ENCODE data around the gene AKAP6.
"Not testable (repeated sequence)": the region's sequence is repeated elsewhere in the genome, so short reads cannot be mapped to it uniquely, and the experiment has no call there.

AKAP6 gene

GRCh38 chr14:32372154-32372553 lies 43.1 kb downstream of the AKAP6 start:
- no peaks in the 10 kb centered on the region for H3K4me1 Mint-ChIP-seq (ENCODE audit: low read depth)
- no peak overlapping the region for H3K4me3 Mint-ChIP-seq
- H3K27me3 Mint-ChIP-seq, result no peaks in the 10 kb centered on the region
- no peaks in the 10 kb centered on the region for H3K36me3 Mint-ChIP-seq (ENCODE audit: low read depth)
- H3K9me3 Mint-ChIP-seq, result no peaks in the 10 kb centered on the region
- intact Hi-C loops (cut with micrococcal nuclease), result no loop called here
- no peak overlapping the region for H3K27ac Mint-ChIP-seq

- H3K27me3 Mint-ChIP-seq; intact Hi-C loops (cut with micrococcal nuclease); H3K4me3 Mint-ChIP-seq; H3K4me1 Mint-ChIP-seq (ENCODE audit: low read depth); H3K9me3 Mint-ChIP-seq; H3K27ac Mint-ChIP-seq; H3K36me3 Mint-ChIP-seq (ENCODE audit: low read depth): not testable (repeated sequence)
Measured at GRCh38 chr14:32373174-32373573, 44.1 kb downstream of the AKAP6 start.

DNA sequence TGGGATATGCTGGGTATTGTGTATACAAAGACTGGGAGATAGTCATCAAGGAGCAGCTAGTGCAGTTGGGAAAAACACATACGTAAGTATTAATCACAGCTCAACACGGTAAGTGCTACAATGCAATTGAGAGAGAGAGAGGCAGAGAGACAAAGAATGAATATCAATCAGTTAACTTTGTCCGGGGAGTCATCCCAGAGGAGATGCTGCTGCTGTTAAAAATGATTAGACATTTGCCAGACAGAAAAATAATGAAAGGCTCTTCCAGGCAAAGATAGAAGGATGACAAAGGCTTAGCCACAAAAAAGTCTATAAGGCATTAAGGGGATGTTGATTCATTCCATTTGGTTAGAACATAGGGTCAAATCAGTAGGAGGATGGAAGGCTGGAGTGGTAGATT lies 45.1 kb downstream of the AKAP6 start:
- intact Hi-C loops (cut with micrococcal nuclease), result no loop called here
- Mint-ChIP-seq H3K36me3 (ENCODE audit: low read depth) (no peaks in the 10 kb centered on the region), H3K27ac (no peak overlapping the region), H3K27me3 (no peaks in the 10 kb centered on the region), H3K9me3 (peaks cover 1% of the 10 kb centered on the region), H3K4me3 (no peak overlapping the region), H3K4me1 (ENCODE audit: low read depth) (no peaks in the 10 kb centered on the region)

DNA sequence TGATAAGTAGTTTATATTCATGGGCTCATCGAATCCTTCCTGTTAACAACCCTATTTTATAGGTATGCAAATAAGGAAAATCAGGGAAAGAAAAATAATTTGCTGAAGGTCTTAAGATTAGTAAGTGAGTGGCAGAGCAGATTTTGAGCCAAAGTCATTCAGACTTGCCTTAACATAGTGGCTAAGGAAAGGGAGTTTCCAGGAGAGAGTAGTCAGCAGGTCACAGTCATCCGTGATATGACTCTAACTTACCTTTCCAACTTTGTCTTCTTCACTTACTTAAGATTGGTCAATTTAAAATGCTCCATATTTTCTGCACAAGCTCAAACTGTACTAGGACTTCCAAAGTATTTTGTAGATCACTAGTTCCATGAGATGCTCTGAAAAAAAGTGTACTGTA lies 46.6 kb downstream of the AKAP6 start:
- Mint-ChIP-seq H3K36me3 (ENCODE audit: low read depth) (no peaks in the 10 kb centered on the region), H3K27me3 (no peaks in the 10 kb centered on the region), H3K9me3 (peaks cover 8% of the 10 kb centered on the region), H3K4me3 (no peak overlapping the region), H3K27ac (no peak overlapping the region), H3K4me1 (ENCODE audit: low read depth) (no peaks in the 10 kb centered on the region)
- intact Hi-C loops (cut with micrococcal nuclease), result no loop called here

GRCh38 chr14:32377046-32377646 lies 48.0 kb downstream of the AKAP6 start:
- Mint-ChIP-seq H3K9me3 (peaks cover 8% of the 10 kb centered on the region), H3K4me1 (ENCODE audit: low read depth) (no peaks in the 10 kb centered on the region), H3K27ac (no peak overlapping the region)

DNA sequence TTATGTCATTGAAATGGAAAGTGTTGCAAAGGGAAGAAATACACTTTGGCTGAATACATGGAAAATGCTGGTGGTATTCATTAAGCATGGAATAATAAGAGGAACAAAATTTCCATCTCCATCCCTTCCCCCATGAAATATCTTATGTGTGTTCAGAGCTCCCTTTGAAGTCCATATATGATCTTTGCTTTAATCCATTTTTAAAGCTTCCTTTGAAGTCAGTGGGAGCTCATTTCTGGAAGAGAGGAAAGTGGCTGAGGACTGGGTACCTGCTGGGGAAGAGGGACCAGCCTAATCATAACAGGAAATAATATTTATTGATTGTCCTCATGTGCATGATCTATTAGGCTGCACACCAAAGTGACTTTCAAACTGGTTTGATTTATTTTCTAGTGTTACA lies 49.2 kb downstream of the AKAP6 start:
- Mint-ChIP-seq H3K9me3 (peaks cover 8% of the 10 kb centered on the region), H3K4me3 (no peak overlapping the region), H3K27ac (no peak overlapping the region), H3K4me1 (ENCODE audit: low read depth) (no peaks in the 10 kb centered on the region), H3K36me3 (ENCODE audit: low read depth) (no peaks in the 10 kb centered on the region), H3K27me3 (no peaks in the 10 kb centered on the region)
- intact Hi-C loops (cut with micrococcal nuclease), result no loop called here

More at GRCh38 chr14:32377046-32377646, 48.0 kb downstream of the AKAP6 start:
- Mint-ChIP-seq H3K36me3 (ENCODE audit: low read depth) (no peaks in the 10 kb centered on the region), H3K4me3 (no peak overlapping the region), H3K27me3 (no peaks in the 10 kb centered on the region)
- intact Hi-C loops (cut with micrococcal nuclease), result no loop called here

- Mint-ChIP-seq H3K4me1 (ENCODE audit: low read depth) (no peaks in the 10 kb centered on the region), H3K4me3 (no peak overlapping the region), H3K36me3 (ENCODE audit: low read depth) (no peaks in the 10 kb centered on the region), H3K9me3 (peaks cover 8% of the 10 kb centered on the region), H3K27me3 (no peaks in the 10 kb centered on the region), H3K27ac (no peak overlapping the region)
- intact Hi-C loops (cut with micrococcal nuclease), result no loop called here
Measured at GRCh38 chr14:32379447-32379846, 50.3 kb downstream of the AKAP6 start.

GRCh38 chr14:32381869-32382268 lies 52.8 kb downstream of the AKAP6 start:
- Mint-ChIP-seq H3K27ac (no peak overlapping the region), H3K27me3 (no peaks in the 10 kb centered on the region), H3K9me3 (peaks cover 8% of the 10 kb centered on the region), H3K4me3 (no peak overlapping the region), H3K36me3 (ENCODE audit: low read depth) (no peaks in the 10 kb centered on the region), H3K4me1 (ENCODE audit: low read depth) (no peaks in the 10 kb centered on the region)
- intact Hi-C loops (cut with micrococcal nuclease), result no loop called here

DNA sequence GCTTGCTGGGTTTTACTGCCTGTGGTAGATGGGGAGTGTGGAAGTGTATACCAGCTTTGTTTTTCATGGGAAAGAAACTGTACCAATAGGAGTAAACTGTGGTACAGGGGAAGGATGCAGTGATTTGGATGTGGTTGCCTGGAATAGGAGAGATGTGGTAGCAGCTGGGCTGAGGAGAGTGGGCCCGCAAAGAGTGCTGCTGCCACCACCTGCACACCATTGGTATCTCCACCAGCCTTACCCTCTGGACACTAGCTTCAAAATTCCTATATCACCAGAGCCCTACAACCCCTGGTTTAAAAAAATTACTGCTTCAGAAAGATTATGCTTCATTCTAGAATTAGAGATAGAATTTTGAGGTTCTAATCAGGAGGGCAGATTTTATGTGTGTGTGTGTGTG lies 53.6 kb downstream of the AKAP6 start:
- H3K27ac Mint-ChIP-seq, result no peak overlapping the region
- no peak overlapping the region for H3K4me3 Mint-ChIP-seq
- intact Hi-C loops (cut with micrococcal nuclease), result no loop called here
- no peaks in the 10 kb centered on the region for H3K36me3 Mint-ChIP-seq (ENCODE audit: low read depth)
- H3K4me1 Mint-ChIP-seq (ENCODE audit: low read depth), result no peaks in the 10 kb centered on the region
- peaks cover 10% of the 10 kb centered on the region for H3K9me3 Mint-ChIP-seq
- H3K27me3 Mint-ChIP-seq, result no peaks in the 10 kb centered on the region

- Mint-ChIP-seq H3K9me3 (peaks cover 18% of the 10 kb centered on the region), H3K27ac (no peak overlapping the region), H3K36me3 (ENCODE audit: low read depth) (no peaks in the 10 kb centered on the region), H3K4me3 (no peak overlapping the region), H3K27me3 (no peaks in the 10 kb centered on the region), H3K4me1 (ENCODE audit: low read depth) (no peaks in the 10 kb centered on the region)
- intact Hi-C loops (cut with micrococcal nuclease), result no loop called here
Measured at GRCh38 chr14:32383364-32384009, 54.4 kb downstream of the AKAP6 start.

DNA sequence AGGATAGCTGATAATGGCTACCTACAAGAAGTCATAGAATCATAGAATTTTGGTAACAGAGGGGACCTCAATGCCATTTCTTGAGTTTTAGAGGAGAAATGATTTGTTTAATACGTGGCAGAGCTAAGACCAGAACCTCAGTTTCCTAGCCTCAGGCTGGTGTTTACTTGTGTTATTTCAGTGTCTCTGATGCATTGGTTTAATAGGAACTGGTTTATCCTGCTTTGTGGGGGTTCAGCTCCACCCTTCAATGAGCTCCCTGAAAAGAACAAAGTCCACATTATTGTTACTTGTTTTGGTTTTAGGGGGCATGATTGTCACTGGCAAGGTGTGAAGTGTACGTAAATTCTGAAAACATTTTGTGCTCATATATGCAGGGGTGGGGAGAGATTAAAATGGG lies 55.4 kb downstream of the AKAP6 start:
- H3K9me3 Mint-ChIP-seq, result peaks cover 15% of the 10 kb centered on the region
- H3K36me3 Mint-ChIP-seq (ENCODE audit: low read depth), result no peaks in the 10 kb centered on the region
- intact Hi-C loops (cut with micrococcal nuclease), result no loop called here

GRCh38 chr14:32387295-32387694 lies 58.2 kb downstream of the AKAP6 start:
- H3K27me3 Mint-ChIP-seq; H3K36me3 Mint-ChIP-seq (ENCODE audit: low read depth); H3K4me1 Mint-ChIP-seq (ENCODE audit: low read depth); H3K27ac Mint-ChIP-seq; H3K4me3 Mint-ChIP-seq; intact Hi-C loops (cut with micrococcal nuclease): not testable (repeated sequence)
- H3K9me3 Mint-ChIP-seq, result peaks cover 32% of the 10 kb centered on the region

More for the DNA sequence above, 55.4 kb downstream of the AKAP6 start:
- Mint-ChIP-seq H3K4me3 (no peak overlapping the region), H3K27me3 (no peaks in the 10 kb centered on the region), H3K27ac (no peak overlapping the region), H3K4me1 (ENCODE audit: low read depth) (no peaks in the 10 kb centered on the region)

DNA sequence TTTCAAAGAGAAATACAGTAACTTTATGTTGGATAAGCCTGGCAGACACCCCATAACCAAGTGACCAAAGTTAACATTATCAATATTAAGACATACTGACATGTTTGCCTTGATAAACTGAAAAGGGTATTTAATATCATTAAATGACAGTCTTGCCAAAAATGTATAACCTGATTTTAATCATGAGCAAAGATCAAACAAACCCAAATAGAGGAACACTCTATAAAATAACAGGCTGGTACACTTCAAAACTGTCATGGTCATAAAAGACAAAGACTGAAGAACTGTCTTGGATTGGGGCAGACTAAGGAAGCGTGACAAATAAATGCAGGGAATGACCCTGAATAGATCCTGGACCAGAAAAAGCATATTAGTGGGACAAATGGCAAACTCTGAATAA lies 64.0 kb downstream of the AKAP6 start:
- Mint-ChIP-seq H3K9me3 (peaks cover 26% of the 10 kb centered on the region), H3K4me3 (no peak overlapping the region)
- intact Hi-C loops (cut with micrococcal nuclease), result no loop called here

GRCh38 chr14:32394038-32394437 lies 64.9 kb downstream of the AKAP6 start:
- intact Hi-C loops (cut with micrococcal nuclease), result no loop called here
- Mint-ChIP-seq H3K9me3 (peaks cover 20% of the 10 kb centered on the region), H3K36me3 (ENCODE audit: low read depth) (no peaks in the 10 kb centered on the region)

More for the DNA sequence above, 64.0 kb downstream of the AKAP6 start:
- H3K27me3 Mint-ChIP-seq, result no peaks in the 10 kb centered on the region
- no peak overlapping the region for H3K27ac Mint-ChIP-seq
- no peaks in the 10 kb centered on the region for H3K4me1 Mint-ChIP-seq (ENCODE audit: low read depth)
- no peaks in the 10 kb centered on the region for H3K36me3 Mint-ChIP-seq (ENCODE audit: low read depth)

DNA sequence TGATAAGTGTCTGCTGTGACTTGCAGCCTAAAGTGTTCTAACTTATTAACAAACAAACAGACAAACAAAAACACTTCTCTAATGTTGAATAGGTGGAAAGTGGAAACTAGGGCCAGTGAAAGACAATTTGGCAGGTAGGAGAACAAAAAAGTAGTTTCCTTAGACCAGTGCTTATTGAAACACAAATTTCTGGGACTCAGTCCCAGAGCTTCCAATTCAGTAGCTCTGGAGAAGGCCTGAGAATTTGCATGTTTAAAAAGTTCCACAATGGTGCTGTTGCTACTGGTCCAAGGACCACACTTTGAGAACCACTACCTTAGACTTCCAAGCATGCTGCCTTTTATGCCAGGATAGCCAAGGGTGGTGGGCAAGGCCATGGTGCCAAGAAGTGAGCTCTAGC lies 67.8 kb downstream of the AKAP6 start:
- H3K27me3 Mint-ChIP-seq, result no peaks in the 10 kb centered on the region
- no peaks in the 10 kb centered on the region for H3K36me3 Mint-ChIP-seq (ENCODE audit: low read depth)
- H3K9me3 Mint-ChIP-seq, result no peaks in the 10 kb centered on the region
- no peak overlapping the region for H3K27ac Mint-ChIP-seq
- H3K4me1 Mint-ChIP-seq (ENCODE audit: low read depth), result no peaks in the 10 kb centered on the region
- intact Hi-C loops (cut with micrococcal nuclease), result no loop called here
- no peak overlapping the region for H3K4me3 Mint-ChIP-seq

More at GRCh38 chr14:32394038-32394437, 64.9 kb downstream of the AKAP6 start:
- Mint-ChIP-seq H3K4me3 (no peak overlapping the region), H3K4me1 (ENCODE audit: low read depth) (no peaks in the 10 kb centered on the region), H3K27ac (no peak overlapping the region), H3K27me3 (no peaks in the 10 kb centered on the region)
